ENCODE data around the gene POLD4.
A peak's percentile ranks its signal among the peaks of the same experiment; 100 is the strongest.

Gene POLD4

DNA sequence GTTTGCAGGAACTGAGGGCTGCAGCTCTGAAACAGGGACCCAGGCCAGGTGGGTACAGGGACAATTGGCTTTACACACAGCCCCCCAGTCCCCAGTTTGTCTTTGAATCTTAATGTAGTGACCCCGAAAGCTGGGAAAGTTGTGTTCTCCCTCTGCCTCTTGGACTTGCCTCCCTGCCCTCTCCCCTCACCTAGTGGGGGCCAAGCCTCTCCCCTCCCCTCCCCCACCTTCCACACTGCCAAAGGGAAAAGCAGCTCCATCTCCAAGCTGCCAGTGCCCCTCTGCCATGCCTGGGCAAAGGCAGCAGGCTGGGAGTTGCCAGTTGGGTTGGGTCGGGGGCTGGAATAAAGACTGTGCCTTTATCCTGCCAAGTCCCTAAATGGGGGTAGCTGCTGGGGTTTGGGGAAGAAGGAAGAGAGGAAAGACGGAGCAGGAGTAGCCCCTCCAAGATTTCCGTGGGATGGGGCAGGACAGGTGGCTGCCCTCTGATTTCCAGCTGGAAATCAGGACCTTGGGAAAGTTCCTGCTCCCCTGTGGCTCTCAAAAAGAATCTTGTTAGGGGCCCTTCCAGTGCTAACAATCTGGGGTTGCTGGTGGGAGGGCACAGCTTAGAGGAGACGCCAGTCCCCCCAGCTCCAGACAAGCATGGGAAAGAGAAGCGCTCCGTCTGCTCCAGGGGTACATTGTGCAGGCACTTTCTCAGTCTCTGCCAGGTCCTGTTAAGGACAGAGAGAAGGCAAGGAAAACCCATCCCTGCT lies 22.9 kb upstream of the POLD4 start:
- TF ChIP-seq, protein P1, sequence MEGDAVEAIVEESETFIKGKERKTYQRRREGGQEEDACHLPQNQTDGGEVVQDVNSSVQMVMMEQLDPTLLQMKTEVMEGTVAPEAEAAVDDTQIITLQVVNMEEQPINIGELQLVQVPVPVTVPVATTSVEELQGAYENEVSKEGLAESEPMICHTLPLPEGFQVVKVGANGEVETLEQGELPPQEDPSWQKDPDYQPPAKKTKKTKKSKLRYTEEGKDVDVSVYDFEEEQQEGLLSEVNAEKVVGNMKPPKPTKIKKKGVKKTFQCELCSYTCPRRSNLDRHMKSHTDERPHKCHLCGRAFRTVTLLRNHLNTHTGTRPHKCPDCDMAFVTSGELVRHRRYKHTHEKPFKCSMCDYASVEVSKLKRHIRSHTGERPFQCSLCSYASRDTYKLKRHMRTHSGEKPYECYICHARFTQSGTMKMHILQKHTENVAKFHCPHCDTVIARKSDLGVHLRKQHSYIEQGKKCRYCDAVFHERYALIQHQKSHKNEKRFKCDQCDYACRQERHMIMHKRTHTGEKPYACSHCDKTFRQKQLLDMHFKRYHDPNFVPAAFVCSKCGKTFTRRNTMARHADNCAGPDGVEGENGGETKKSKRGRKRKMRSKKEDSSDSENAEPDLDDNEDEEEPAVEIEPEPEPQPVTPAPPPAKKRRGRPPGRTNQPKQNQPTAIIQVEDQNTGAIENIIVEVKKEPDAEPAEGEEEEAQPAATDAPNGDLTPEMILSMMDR (IDR thresholded peaks at IDR 0.05; ENCODE audit: insufficient read depth, missing control alignments), result no peak
- no peak for FAIRE-seq
- no peak for DNase-seq (ENCODE audit: insufficient read length, low spot score)

DNA sequence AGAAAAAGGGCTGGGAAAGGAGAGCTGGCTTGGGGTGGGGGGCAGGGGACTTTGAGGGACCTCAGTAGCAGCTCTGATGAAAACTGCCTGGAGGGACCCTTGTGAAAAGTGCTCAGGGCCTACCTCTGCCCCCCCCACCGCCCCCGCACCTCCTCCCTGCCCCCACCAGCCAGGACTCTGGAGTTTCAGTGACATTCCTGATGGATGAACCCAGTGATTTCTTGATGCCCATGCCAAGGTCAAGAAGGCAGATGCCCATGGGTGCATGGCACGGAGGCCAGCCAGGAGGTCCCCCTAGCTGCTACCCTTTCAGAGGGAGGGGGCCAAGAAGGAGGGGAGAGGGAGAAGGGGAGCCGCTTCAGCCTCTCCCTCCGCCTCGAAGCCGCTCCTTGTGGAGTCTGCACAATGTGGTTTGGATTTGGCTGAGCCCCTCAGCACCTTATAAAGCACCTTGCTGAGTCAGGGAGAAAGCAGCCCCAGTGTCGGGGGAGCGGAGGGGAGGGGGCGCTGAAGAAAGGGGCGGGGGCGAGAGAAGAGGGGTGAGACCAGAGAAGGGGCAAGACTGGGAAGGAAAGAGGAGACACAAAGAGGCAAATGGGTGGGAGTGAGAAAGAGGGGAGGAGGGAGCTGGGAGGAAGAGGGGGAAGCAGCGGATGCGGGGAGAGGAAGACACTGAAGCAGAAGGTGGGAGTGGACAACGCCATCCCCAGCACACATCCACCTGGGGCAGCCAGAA lies 22.1 kb upstream of the POLD4 start:
- FAIRE-seq, result no peak
- TF ChIP-seq, protein P1 (IDR thresholded peaks at IDR 0.05; ENCODE audit: insufficient read depth, missing control alignments), result no peak
- DNase-seq (ENCODE audit: insufficient read length, low spot score), result no peak

DNA sequence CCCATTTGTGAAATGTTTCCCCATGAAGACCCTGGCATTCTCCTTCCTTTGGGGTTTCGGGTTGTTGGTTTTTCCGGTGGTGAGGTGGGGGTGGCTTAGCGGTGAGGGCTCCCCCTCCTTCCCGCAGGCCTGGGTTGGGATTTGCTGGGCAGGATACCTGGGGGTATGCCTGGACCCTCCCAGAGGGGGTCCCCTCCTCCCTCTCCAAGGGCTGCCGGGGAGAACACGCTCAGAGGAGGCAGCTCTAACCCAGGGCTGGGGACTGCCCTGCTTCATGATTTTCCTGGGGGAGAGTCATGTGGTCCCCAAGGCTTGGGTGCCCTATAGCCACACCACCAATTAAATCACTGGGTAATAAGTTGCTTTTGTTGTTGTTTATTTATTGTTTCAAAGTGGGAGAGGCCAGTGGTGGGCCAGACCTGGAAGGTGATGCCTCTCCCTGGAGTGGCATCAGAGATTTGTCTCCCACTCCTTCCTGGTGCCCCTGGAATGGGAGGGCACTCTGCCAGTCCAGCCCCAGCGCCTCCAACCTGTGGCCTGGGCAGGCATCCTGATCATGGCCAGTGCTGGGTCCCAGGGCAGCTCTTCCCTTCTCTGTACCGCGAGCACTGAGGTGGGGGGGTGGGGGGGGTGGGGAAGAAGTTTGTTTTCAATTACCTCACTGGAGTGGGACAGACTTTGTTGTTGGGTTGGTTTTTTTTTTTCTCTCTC lies 21.4 kb upstream of the POLD4 start:
- TF ChIP-seq, protein P1 (IDR thresholded peaks at IDR 0.05; ENCODE audit: insufficient read depth, missing control alignments), result no peak
- DNase-seq (ENCODE audit: insufficient read length, low spot score), result no peak
- no peak for FAIRE-seq

DNA sequence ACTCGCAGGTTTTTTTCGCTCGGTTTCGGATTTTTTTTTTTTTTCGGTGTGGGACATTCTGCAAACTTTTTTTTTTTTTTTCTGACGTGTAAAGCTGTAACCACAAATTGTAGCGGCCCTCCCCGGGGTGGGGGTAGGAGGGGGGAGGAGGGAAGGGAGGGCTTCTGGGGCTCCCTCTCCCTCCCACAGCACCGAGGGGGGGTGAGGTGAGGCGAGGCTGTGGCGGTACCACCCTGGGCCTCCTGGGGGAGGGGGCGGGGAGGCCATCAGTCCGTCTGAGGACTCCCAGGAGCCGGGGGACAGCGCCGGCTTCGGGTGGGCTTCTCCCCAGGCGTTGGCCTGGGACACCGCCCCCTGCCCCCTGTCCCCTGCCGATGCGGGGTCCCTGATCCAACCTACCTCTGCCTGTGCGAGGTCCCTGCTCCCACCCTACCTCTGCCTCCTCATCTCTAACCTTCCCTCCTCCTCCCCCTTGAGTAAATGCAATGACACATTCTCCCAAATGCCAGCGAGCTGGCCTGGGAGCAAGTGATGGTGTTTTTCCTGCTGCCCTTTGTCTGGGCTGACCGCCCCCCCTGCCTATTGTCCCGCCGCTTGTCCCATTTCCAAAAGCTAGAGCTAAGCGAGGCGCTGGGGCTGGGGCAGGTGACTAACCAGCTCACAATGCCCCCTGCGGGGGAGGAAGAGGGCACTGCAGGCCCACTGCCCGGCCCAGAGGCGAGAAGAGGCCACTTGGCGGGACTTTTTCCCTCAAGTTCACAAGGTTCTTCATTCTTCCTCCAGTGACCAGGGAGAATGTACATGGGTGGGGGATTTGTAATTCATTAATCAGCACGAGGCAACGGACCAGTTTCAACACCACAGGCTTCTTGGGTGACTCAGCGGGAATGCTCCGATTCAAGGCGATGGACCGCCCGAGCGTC lies 20.6 kb upstream of the POLD4 start:
- TF ChIP-seq, protein P1 (IDR thresholded peaks at IDR 0.05; ENCODE audit: insufficient read depth, missing control alignments), result peak; percentile 55

DNA sequence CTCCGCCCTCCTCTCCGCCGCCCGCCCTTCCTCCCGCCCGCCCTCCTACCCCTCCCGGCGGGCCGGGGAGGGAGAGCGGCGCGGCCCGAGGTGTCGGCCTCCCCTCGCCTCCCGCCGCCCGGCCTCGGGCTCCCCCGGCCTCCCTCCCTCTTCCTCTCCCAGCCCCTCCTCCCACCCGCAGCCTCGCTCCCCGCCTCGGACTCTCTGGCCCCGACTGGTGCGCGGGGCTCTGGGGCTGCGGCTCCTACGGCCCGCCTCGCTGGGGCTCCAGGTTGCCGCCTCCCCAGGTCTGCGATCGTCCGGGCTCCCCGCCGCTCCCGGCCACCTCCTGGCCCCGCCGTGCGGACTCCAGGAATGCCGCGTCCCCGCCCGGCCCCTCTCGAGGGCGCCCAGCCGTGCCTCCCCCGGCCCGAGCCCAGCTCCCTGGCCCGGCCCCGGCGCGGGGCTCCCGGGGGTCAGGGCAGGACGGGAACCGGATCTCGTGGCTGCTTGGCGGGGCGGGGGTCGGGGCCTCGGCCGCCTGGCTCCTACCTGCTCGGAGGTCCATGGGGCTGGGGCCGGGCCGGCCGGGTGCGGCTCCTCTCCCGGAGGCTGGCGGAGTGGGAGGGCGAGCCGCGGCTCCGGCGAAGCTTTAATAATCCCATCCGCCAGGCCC lies 19.8 kb upstream of the POLD4 start, which contains the start of gene CLCF1:
Gene CLCF1, minus strand, starts transcription at position 606 of the 655 bp plus-strand sequence. Its CDS starts 59 bp downstream, at position 547.
- peak; percentile 72 for DNase-seq (ENCODE audit: insufficient read length, low spot score)
- FAIRE-seq, result no peak
- TF ChIP-seq, protein P1 (IDR thresholded peaks at IDR 0.05; ENCODE audit: insufficient read depth, missing control alignments), result no peak

More for the DNA sequence above, 20.6 kb upstream of the POLD4 start:
- DNase-seq (ENCODE audit: insufficient read length, low spot score) (no peak), FAIRE-seq (no peak)

Measured in D721Med (cell line).